BE2C (cell line): ENCODE data around the gene SCN4A.

Experiments
- DNase-seq: peaks from one replicate; pipeline ENCODE4 v3.0.0-alpha.2; 2020
- H3K27me3 ChIP-seq: fragments of 250-450 bp; sonication (Bioruptor Pico); 2 replicates; pipeline ENCODE4 v1.5.1; 2020; ENCODE audit warnings: mild to moderate bottlenecking
- H3K36me3 ChIP-seq: fragments of 250-450 bp; sonication (Bioruptor Pico); 2 replicates; pipeline ENCODE4 v1.5.1; 2020; ENCODE audit warnings: mild to moderate bottlenecking
- H3K4me1 ChIP-seq: fragments of 250-450 bp; sonication (Bioruptor Pico); 2 replicates; pipeline ENCODE4 v1.5.1; 2020
- H3K4me3 ChIP-seq: 2 replicates; pipeline ENCODE4 v1.5.1; 2011; ENCODE audit warnings: low read depth, low read length
- H3K9me3 ChIP-seq: fragments of 250-450 bp; sonication (Bioruptor Pico); 2 replicates; pipeline ENCODE4 v1.5.1; 2020
- TF ChIP-seq, protein P1 (sequence below): IDR thresholded peaks from 2 replicates; pipeline ENCODE4 v1.5.1; 2012; ENCODE audit warnings: mild to moderate bottlenecking, low read depth, low read length

Gene SCN4A

DNA sequence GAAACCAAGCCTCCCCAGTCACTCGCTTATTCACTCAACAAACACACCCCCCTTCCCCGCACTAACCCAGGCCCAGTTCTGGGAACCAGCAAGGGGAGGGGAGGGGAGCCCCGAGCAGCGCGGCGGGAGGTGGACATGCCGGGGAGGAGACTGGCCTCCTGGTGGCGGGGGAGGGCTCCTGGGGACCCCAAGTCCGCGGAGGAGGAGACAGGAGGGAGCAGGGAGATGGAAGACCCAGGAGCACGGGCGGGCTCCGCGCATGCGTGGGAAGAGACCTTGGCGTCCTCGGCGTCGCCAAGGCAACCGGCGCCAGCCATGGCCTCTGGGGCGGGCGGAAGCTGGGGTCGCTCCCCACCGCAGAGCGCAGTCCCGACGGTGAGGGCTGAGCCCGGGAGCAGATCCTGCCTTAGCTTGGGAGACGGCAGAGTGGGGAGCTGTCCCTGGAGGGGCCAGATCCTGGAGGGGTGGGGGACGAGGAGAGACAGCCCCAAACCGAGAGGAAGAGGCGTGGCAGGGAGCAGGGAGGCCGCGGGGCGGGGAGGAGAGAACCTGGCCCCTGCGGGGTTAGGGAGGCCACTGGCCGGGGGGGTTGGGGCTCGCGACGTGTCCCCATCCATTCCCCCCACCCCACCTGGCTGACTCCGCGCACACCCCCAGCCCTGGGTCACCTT, 25.5 kb upstream of the SCN4A start, which contains the start of gene PRR29:
TSS of gene PRR29 (plus strand) at position 302 of the 671 bp plus-strand sequence. CDS start at position 316, 14 bp downstream.
- Histone ChIP-seq H3K9me3 (no peaks in the 10 kb centered on the region), H3K4me3 (peak within 1 kb of the TSS; percentile 75), H3K4me1 (no peaks in the 10 kb centered on the region), H3K36me3 (peaks cover 2% of the 10 kb centered on the region; the same call in 1 of the 2 replicates), H3K27me3 (peaks cover 2% of the 10 kb centered on the region; the same call in 1 of the 2 replicates)
- peak; percentile 89 for DNase-seq
- TF ChIP-seq, protein P1, sequence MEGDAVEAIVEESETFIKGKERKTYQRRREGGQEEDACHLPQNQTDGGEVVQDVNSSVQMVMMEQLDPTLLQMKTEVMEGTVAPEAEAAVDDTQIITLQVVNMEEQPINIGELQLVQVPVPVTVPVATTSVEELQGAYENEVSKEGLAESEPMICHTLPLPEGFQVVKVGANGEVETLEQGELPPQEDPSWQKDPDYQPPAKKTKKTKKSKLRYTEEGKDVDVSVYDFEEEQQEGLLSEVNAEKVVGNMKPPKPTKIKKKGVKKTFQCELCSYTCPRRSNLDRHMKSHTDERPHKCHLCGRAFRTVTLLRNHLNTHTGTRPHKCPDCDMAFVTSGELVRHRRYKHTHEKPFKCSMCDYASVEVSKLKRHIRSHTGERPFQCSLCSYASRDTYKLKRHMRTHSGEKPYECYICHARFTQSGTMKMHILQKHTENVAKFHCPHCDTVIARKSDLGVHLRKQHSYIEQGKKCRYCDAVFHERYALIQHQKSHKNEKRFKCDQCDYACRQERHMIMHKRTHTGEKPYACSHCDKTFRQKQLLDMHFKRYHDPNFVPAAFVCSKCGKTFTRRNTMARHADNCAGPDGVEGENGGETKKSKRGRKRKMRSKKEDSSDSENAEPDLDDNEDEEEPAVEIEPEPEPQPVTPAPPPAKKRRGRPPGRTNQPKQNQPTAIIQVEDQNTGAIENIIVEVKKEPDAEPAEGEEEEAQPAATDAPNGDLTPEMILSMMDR = no peak

DNA sequence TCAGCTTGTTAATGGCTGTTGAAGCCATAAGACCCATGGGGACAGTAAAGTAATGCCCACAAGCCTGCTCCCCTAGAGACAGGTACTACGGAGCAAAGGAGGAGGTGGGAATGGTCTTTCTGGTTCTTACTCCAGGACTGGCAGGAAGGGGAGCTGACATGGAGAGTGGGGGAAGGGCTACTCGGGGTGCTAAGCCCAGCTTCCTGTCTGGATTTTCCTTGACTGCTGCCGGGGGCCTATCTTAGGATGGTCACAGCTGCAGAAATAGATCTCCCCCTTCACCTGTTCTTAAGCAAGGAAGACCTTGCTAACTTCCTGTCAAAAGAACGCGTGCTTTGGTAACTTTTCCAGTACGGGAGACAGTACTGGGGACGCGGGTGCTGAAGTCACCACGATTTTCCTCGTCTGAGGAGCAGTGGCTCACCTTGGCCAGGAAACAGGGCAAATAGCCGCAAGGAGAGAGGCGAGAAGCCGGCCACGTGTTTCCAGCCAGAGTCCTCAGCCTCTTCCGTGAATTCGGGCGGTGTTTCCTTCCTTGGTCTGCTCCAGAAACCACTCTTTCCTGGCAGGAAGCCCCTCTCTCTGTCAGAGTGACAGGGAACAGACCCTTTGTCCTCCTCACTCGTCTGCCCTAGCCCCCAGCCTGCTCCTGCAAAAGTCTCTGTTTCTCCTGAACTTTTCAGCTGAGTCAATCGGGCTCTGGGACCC, 24.8 kb upstream of the SCN4A start:
- Histone ChIP-seq H3K27me3 (peaks cover 5% of the 10 kb centered on the region; the same call in 1 of the 2 replicates), H3K36me3 (no peaks in the 10 kb centered on the region), H3K4me1 (no peaks in the 10 kb centered on the region), H3K9me3 (no peaks in the 10 kb centered on the region), H3K4me3 (peak overlapping the region; percentile 75)
- TF ChIP-seq, protein P1 = no peak
- DNase-seq = no peak

DNA sequence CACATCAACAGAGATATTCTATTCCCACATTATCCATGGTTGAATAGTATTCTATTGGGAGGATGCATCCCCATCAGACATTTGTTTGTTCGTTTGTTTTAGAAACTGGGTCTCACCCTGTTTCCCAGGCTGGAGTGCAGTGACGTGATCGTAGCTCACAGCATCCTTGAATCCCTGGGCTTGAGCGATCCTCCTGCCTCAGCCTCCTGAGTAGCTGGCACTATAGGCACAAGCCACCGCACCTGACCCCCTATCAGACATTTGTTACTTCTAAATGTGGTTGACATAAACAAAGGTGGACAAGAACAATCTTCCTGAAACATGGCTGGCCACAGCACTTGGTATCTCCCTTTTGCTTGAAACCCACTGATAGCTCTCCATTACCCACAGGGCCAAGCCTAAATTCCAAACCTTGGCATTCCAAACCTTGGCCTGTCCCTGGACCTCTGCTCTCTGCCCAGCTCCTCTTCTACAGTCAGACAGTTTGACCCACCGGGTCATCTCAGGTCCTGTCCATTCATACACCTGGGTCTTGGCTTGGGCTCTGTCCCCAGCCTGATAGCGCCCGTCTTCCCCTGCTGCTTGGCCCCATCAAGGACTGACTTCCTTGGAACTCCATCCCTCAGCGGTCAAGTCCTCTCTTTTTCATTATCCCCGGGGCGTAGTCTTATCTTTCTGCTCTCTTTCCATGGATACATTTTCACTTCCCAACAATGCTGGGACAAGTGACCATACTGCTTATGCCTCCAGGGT, 23.9 kb upstream of the SCN4A start:
- no peaks in the 10 kb centered on the region for H3K36me3 ChIP-seq
- H3K27me3 ChIP-seq = peaks cover 7% of the 10 kb centered on the region; the same call in 1 of the 2 replicates
- no peaks in the 10 kb centered on the region for H3K9me3 ChIP-seq
- H3K4me1 ChIP-seq = no peaks in the 10 kb centered on the region
- no peak for DNase-seq
- no peak overlapping the region for H3K4me3 ChIP-seq
- TF ChIP-seq, protein P1 = no peak

DNA sequence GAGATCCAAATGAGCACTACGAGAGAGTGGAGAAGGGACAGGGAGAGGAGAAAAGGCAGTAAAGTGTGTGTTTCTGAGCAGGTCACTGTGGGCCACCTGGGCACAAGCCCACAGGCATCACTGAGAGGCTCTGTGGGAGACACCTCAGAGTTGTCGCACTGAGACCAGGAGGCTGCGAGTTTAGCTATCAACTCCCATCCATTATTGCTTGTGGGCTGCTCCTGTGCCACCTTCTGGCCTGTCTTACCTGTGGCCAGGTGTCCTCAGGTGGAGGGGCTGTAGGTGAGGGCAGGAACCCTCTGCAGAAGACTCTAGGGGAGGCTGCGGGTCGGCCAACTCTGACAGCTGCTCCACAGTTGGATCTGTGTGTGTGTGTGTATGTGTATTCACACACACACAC, 22.9 kb upstream of the SCN4A start:
- Histone ChIP-seq H3K36me3 (no peaks in the 10 kb centered on the region), H3K27me3 (peaks cover 7% of the 10 kb centered on the region; the same call in 1 of the 2 replicates), H3K4me3 (no peak overlapping the region), H3K9me3 (no peaks in the 10 kb centered on the region), H3K4me1 (no peaks in the 10 kb centered on the region)
- TF ChIP-seq, protein P1 = no peak
- DNase-seq = no peak

DNA sequence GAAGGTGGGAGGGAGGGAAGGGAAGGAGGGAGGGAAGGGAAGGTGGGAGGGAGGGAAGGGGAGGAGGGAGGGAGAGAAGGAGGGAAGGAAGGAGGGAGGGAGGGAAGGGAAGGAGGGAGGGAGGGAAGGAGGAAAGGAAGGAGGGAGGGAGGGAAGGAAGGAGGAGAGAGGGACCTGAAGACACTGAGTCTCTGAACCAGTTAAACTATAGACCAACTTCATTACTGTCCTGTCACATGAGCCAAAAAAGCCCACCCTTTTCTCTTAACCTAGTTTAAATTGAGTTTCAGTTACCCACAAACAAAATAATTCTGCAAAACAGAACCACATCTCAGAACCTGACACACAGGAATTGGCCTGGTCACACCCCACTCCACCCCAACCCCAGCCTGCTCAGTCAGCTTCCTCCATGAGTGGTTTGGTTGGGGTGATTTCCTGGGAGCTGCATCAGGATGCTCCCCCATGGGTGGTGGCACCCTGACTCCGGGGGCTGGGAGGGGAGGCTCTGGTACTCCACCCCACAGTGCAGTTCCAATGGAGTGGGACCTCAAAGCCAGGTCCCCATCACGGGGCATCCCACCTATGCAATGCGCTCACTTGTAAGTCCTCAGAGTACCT, 20.8 kb upstream of the SCN4A start:
- TF ChIP-seq, protein P1 = no peak
- H3K36me3 ChIP-seq = no peaks in the 10 kb centered on the region
- H3K4me1 ChIP-seq = no peaks in the 10 kb centered on the region
- DNase-seq = no peak
- no peaks in the 10 kb centered on the region for H3K9me3 ChIP-seq
- H3K4me3 ChIP-seq = no peak overlapping the region
- H3K27me3 ChIP-seq = peaks cover 7% of the 10 kb centered on the region; the same call in 1 of the 2 replicates
